Activated naive CD8-positive, alpha-beta T cell treated with anti-CD3 and anti-CD28 coated beads, Interleukin-2, amount 50 U/mL, for 16 hours (primary cell): ENCODE results near the gene GPR161.
A peak's percentile ranks its signal among the peaks of the same experiment; 100 is the strongest.
"Not testable (repeated sequence)": the region's sequence is repeated elsewhere in the genome, so short reads cannot be mapped to it uniquely, and the experiment has no call there.

Source experiments
- DNase-seq: peaks from one replicate; pipeline ENCODE4 v3.0.0-alpha.2; 2020; ENCODE audit warnings: low read depth, low spot score

GPR161 gene

DNA sequence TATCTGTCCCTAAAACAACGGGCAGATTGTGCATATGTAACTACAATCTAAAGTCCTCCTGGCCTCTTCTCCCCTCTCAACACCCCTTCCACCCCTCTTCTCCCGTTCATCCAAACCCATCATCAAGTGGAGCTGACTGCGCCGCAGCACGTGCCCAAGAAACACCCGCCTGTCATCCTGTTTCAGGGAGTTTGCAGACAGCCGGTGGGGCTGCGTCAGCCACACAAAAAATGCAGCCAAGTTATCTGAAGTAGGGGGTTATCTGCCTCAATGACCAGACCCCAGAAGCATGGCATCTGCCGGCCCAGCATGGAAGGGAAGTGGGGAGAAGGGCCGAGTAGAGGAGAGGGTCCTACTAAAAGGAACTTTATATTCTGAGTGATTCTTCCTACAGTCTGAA lies 49.0 kb downstream of the GPR161 start:
- DNase-seq, result no peak

DNA sequence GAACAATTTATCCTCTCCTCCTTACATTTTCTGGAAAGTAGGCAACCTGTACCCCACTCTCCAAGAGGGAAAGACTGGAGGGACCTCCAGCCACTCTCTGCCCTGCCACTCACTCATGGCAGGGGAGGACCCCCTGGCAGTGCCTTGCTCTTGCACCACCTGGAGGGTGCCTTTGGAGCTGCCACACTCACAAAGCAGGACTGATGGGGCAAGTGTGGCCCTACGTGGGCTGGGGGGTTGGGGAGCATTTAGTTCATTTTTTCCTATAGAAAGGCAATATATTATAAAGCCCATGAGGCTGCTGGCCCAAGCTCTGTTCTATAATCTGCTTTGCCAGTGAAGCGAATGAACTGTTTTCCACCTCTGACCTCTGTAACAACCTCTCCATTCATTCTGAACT lies 50.3 kb downstream of the GPR161 start:
- no peak for DNase-seq

DNA sequence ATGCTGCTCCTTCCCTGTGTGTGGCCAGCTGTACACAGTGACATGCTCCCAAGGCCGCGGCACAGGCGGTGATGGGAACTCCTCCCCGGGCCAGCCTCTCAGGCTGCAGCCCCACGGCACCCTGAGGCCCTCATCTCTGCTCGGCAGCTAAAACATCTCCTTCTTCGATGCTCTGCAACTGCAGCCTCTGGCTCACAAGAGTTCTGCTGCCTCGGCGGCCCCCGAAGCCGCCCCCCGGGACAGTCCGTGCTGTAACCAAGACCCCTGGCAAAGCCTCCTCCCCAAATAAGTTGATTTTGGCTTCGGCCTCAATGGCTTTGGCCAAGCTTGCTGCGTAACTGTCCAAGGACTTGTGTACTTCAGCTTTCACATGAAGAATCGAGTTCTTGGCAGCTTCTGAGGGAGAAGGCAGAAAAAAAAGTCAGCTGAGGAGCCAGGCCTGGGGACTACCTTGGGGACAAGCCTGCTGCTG lies 51.3 kb downstream of the GPR161 start:
- DNase-seq, result no peak

DNA sequence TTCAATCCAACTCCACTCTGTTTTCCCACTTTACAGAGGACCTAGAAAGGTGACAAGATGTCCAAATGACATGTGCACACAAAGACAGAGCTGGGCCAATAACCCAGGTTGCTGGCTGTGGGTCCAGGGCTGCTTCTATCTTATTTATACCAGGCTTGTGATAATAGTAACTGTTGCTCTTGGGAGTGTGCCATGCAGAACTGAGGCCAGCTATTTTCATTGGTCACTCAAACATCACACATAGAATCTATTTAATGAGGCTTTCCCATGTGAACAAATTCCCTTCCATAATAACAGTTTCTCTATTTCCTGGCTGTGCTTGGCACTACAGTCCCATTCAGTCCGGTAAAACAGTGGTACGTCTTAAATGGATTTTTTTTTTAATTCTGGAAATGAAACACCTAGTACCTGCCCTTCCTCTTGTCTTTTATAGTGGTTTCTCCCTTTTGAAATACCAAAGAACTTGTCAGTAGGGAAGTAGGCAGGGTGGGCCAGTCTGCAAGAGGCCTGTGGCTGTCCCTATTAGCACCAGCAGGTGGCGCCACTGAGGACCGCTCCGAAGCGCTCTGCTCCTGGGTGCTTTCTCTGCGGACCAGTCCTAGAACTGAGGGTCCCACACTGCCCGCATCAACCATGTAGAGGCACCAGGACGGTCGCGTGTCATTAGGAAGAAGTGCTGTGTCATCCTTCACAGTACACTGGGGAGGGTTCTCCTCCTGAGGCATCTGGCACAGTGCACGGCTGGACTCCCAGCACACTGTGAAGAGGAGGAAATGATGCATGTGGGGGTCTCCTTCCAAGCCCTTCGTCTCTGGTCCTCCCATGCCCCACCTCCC lies 52.1 kb downstream of the GPR161 start:
- peak; percentile 31 for DNase-seq

DNA sequence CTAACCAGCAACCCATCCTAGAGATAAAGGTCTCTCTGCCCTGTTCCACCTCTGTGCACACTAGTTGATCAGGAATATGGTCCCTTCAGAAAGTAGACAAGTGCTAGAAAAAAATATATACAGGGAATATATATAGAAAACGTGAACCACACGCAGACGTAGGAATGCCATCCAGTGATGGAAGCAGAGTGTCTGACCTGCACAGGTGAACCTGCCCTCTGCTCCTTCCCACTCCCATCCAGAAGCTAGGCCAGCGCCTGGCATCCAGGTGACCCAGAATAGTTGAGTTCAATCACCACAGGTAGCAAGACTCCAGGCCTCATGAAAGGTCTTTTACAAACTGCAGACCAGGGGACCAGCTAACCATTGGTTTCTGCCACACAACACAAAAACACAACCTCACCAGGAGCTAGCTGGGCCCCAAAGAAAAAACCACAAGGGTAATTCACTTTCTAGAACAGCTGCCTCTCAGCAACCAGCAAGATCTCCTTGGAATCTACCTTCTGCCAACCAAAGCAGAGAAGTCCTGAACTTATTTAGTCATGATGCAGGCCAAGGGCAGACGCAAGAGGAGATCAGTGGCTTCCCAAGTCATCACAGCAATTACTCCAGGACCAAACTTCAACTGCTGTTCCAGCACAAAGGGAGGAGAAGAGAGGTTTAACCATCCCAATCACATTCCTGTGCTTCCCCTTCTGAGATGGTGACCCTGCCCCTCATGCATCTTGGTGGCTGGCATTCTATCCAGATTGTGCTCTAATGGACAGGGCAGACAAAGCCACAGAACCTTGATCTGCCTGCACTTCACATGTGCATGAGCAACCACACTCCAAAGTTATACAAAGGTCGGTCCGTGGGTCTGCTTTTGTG lies 53.0 kb downstream of the GPR161 start:
- DNase-seq, result no peak

DNA sequence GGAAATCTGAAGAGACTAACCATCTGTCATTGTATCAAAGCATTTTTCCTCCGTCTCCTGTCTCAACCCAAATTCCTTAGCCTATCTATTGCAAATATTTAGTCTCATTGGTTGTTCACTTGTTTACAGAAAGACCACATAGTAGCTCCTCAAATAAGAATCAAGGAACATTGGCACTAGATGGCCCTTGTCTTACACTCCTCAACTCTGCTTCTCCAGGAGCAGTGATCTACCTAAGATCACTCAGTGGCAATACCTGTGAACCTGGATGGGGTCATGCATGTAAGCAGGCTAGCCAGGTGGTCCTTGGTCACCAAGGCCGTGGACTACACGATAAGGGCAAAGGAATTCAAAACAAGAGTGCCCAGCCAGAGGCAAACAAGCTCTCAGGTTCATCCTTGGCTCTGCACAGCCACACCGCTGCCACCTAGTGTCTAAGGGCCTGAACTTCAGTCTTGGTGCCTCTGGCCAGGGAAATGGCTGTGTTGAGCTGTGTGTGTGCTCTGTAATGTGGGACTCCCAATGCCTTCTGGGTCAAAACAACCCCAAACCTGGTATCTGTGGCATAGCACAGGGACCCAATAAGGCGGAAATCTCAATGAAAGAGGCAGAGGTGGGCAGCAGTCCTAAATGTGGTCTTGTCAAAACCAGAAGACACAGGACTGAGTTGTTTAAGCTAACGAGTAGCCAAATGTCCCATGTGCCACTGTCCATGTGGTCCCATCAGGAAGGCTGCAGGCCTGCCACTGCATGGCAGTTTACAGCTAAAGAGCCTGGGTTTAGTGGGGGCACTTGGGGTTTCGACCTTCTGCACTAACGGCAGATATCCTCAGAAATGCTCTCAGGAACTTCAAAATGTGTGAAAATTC lies 54.5 kb downstream of the GPR161 start:
- DNase-seq, result peak; percentile 27

DNA sequence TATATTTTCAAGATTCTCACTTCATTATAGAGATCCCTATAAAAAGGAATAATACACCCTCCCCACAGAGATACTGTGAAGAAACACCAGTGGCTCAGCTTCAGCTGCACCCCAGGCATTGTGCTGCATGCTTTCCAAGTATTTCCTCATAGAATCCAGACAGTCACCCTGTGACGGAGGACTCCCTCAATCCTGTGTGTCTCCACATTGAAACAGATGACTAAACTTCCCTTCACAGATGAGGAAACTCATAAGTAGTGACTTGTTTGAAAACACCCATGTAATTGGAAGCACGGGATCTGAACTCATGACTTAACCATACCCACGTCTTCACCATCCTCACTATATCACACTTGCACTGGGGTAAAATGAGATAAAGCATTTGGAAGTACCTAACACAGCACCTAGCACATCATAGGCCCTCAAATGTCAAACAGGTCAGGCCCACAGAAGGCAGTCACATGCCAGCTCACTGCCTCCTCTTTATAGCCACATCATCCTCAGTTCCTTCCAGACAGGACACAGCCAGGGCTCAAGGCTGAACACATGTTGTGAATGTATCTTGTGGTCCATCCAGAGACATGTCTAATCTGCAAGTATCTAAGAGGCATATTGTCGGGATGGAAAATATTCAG lies 55.2 kb downstream of the GPR161 start:
- DNase-seq, result no peak

DNA sequence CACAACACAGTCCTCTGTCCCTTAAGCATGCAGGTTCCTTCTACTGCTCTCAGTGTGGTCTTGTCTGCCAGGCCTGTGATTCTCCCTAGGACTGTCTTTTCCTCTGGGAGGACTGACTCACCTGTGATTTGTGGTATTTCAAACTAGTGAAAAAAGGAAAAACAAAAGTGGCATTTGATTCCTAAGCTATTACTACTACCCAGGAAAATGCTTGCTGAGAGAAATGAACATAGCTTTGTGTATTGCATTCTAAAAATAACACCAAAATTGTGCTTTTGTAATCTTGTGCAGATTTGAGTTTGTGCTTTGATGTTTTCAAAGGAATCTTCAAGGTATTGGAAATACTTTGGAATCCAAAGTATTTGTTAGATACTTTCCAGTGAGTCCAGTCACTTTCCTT lies 57.0 kb downstream of the GPR161 start:
- DNase-seq, result no peak

DNA sequence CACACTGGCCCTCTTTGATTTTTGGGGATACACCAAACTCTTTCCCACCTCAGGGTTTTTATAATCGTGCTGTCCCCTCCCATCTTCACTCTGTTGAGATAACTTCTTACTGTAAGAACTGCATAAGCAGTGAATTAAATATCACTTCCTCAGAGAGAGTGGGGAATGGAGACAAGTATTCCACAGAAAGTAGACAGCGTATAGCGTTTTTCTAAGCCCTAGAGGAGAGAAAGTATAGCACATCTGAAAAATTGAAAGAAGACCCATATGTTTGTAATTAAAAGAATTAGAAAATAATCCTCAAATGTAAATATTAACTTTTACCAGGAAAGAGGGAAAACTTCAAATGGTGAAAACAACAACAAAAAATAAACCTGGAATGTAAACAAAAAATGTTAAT lies 67.3 kb downstream of the GPR161 start:
- no peak for DNase-seq

DNA sequence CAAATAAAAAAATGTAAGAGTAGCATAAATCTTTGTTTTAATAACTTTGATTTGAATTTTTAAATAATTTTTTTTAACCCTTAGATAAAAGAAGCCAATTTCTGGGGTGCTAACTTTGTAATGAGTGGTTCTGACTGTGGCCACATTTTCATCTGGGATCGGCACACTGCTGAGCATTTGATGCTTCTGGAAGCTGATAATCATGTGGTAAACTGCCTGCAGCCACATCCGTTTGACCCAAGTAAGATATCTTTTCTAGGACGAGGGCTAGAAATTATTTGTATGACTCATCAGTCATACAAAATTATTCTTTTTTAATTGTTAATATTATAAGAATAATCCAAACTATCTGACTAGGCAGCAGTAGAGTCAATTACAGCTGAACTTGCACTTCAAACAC lies 71.2 kb downstream of the GPR161 start:
- no peak for DNase-seq

DNA sequence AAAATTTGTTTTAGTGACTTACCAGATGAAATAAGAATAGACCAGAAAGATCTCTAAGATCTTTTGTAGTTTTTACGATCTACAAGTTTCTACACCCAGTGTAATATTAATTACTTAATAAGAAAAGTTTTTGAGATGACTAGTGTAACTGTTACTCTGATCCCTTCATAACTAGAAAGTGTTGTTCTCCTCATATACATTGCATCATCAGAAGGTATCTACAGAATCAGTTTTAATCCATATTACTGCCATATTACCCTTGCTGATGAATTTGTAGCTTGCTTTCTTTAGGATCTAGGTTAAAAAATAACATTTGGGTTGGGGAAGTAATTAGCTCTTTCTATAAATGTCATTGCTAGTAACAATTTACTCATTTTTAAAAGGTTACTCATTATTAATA lies 72.5 kb downstream of the GPR161 start:
- no peak for DNase-seq

DNA sequence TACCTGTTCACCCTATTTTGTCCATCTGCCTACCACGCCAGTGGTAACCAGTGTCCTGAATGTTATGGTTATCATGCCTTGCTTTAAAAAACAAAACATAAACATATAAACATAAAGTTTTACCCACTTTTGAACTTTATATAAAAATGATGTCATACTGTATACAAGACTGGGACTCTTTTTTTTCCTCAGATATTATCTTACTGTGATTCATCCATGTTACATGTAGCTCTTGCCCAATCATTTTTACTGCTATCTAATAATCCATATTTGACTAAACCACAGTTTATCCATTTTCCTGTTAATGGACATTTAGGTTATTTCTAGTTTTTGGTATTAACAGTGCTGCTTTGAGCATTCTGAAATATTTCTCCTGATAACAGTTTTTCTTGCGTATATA lies 78.8 kb downstream of the GPR161 start:
- no peak for DNase-seq

DNA sequence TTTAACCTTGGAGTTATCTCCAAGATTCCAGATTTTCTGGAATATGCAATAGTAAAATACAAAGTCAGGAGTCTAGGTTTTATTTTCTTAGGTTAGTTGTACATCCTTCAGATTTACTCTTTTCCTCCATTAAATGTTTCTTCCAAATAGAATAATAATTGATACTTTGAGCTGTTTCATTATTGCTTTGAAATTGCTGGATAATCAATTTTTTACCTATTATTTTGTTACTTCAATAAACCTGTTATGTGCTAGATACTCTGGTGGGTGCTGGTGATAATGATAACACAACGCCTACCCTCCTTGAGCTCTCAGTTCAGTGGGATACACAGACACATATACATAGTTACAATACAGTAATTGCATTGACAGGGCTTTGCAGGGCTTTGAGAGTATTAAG lies 79.4 kb downstream of the GPR161 start:
- DNase-seq, result no peak

DNA sequence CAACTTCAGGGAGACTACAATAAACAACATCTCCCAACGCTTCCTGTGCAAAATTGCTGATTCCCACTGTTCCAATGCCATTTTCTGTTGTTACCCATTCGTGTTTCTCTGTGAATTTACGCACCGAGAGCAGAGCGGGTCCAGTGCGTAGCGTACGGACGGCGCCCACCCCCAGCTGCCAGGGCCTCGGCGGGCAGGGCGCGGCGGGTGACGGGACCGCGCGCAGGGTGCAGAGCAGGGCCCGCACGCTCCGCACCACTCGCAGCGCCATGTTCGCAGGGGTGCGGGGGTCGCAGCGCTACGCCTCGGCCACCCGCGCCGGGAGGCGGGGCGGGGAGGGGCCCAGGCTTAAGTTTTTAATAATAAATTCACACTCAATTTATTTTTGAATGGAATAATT lies 80.6 kb downstream of the GPR161 start:
- not testable (repeated sequence) for DNase-seq

DNA sequence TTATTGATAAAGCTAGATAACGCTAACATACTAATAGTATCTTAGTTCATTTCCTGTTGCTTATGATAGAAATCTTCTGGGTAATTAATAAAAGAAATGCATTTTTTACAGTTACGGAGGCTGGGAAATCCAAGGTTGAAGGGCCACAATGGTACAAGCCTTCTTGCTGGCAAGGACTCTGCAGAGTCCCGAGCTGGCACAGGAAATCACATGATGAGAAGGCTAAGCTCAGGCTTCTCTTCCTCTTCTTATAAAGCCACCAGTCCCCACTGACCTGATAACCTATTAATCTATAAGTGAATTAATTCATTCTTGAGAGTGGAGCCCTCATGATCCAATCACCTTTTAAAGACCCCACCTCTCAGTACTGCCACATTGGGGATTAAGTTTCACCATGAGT lies 82.6 kb downstream of the GPR161 start:
- DNase-seq, result no peak

DNA sequence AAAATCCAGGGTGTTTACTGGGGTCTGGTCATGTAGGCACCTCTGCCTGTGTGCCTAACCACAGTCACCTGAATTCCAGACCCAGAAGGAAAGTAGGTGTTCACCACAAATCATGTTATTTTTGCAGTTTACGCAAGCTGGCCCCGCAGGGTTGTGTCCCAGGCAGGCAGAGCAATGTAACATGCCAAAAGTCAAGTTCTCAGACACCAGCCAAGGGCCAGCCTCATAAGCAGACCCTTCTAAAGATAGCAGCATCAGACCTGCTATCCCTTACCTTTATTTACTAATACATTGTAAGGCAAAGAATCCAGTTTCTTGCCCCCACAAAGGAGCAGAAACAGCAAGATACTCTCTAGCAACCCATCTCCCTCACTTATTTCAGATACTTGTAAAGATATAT lies 83.0 kb downstream of the GPR161 start:
- DNase-seq, result no peak

DNA sequence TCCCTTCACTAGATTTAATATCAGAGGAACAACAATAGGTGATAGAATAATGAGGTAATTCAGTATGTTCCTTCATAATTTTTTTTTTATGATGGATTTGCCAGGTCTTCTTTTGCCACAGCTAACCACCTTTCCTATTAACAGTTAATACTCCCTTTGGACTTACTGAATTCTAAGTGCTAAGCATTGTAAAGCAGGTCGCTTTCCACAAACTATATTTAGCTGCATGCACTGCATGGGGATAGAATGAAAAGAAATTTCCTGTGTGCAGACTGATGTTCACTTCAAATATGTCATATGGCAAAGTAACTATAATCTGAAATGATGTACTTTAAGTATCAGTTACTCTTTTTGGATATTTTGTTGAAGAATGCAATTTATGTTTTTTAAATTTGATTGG lies 85.8 kb downstream of the GPR161 start:
- no peak for DNase-seq

DNA sequence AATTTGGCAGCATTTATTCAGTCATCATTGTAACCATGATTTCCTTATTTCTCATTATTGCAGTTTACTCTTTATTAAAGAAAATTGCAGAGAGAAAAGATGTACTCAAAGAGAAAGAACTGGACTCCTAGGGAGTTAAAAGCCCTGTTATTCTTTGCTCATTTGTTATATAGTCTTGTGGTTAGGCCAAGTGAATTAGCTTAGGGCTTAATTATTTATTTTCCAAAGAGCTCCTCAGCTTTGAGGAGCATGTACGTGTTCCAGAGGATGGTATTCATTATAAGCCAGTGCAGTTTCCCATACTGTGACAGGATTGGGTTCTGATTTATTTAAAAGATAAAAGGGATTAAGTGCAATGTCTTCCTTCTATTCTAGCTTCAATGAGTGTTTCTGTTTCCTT lies 86.4 kb downstream of the GPR161 start:
- no peak for DNase-seq

DNA sequence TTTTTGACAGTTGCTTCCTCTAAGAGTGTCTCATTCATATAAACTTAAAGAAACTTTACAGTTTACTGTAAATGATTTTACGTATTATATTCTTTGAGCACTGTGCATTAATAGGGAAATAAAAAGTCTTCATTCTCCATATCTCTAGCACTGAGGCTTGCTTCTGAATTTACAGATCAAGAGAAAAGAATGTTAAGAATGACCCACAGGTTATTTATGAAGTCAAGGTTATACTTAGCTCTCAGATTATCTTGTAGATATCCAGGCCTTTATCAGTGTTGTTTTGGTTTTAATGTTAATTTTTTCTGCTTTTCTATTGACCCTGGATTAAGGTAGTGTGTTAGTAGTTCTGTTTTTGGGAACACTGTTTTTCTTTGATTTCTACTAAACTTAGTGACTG lies 91.4 kb downstream of the GPR161 start:
- no peak for DNase-seq

DNA sequence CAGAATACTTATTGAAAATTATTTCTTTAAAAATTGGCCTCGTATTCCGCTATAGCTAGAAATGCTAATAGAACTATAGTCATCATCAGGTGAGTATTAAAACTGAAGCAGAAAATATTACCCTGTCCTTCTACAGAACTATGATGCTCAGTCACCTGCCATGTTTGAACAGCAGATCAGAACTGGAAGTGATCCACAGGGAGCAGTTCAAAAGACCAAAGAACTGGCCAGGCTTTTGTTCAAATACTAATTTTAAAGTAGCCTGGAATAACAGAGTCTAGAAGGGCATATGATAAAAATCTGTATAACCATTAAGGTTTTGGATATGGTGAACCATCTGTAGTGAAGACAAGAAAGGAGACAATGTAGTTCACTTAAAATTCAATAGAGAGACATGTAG lies 94.4 kb downstream of the GPR161 start:
- no peak for DNase-seq

DNA sequence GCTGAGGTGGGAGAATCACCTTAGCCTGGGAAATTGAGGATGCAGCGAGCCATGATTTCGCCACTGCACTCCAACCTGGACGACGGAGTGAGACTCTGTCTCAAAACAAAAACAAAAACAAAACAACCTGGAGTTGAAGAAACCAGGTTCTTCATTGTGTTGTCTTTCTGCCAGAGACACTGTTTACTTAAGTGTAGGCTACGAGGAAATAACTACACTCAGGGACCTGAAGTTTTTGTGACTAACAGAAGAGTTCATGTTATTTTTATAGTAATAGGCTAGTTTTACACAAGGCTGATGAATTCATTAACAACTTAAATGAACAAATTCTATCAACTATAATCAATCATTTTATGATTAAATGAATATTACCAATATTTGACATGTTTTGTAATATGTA lies 101.4 kb downstream of the GPR161 start:
- DNase-seq, result no peak
